ENCODE results near the gene GPSM1.

- TF ChIP-seq CTCF (conservative IDR thresholded peaks at IDR 0.05) (no peak), ZFX (IDR thresholded peaks at IDR 0.05) (no peak)
These were observed 27.3 kb downstream of the GPSM1 start for GRCh38 chr9:136354592-136355085.

Measured in C4-2B (cell line).